ENCODE results near the gene SCO2. TPM values are rescaled to one million over a fixed set of nuclear protein-coding genes. Genes with fewer than 3 reads are reported as not detected.

Gene SCO2
- total RNA-seq, 3 donors from 2014 or later: 1.9 to 6.6 (median 4.3) TPM

- Histone ChIP-seq H3K27me3 (no peaks in the 10 kb centered on the region), H3K4me1 (no peaks in the 10 kb centered on the region), H3K9me3 (no peaks in the 10 kb centered on the region), H3K27ac (peak overlapping the region; percentile 17 to 59), H3K4me3 (no peak overlapping the region), H3K36me3 (peaks cover 11% of the 10 kb centered on the region)
- intact Hi-C loops (cut with DNase I; ENCODE audit: low total_unique reads): no loop called here
- DNase-seq (ENCODE audit: low spot score in 2 of 2): no peak
- TF ChIP-seq POLR2A (IDR thresholded peaks at IDR 0.05): no peak
- TF ChIP-seq CTCF (IDR thresholded peaks at IDR 0.05): no peak
These were observed 42.4 kb upstream of the SCO2 start for GRCh38 chr22:50567721-50568252.

- Histone ChIP-seq H3K9me3 (no peaks in the 10 kb centered on the region), H3K4me3 (no peak overlapping the region), H3K27me3 (no peaks in the 10 kb centered on the region), H3K27ac (peak overlapping the region; percentile 86 to 89), H3K36me3 (no peaks in the 10 kb centered on the region), H3K4me1 (no peaks in the 10 kb centered on the region)
- DNase-seq (ENCODE audit: low spot score in 2 of 2): no peak
- intact Hi-C loops (cut with DNase I; ENCODE audit: low total_unique reads): no loop called here
- TF ChIP-seq POLR2AphosphoS5 (IDR thresholded peaks at IDR 0.05): no peak
- no peak for TF ChIP-seq CTCF (IDR thresholded peaks at IDR 0.05)
- TF ChIP-seq POLR2A (IDR thresholded peaks at IDR 0.05): no peak
These were observed 38.9 kb upstream of the SCO2 start for GRCh38 chr22:50564289-50564688.

GRCh38 chr22:50563413-50564160 lies 38.2 kb upstream of the SCO2 start:
- intact Hi-C loops (cut with DNase I; ENCODE audit: low total_unique reads): no loop called here
- Histone ChIP-seq H3K9me3 (no peaks in the 10 kb centered on the region), H3K27me3 (no peaks in the 10 kb centered on the region), H3K4me3 (peak overlapping the region; percentile 53 to 66 (median 60)), H3K27ac (peak overlapping the region; percentile 86 to 89), H3K36me3 (no peaks in the 10 kb centered on the region), H3K4me1 (no peaks in the 10 kb centered on the region)
- TF ChIP-seq POLR2AphosphoS5 (IDR thresholded peaks at IDR 0.05): no peak
- no peak for TF ChIP-seq POLR2A (IDR thresholded peaks at IDR 0.05)
- TF ChIP-seq CTCF (IDR thresholded peaks at IDR 0.05): no peak
- no peak for DNase-seq (ENCODE audit: low spot score in 2 of 2)

GRCh38 chr22:50562523-50563412 lies 37.4 kb upstream of the SCO2 start, which contains the start of gene SYCE3:
TSS of gene SYCE3 (minus strand) at chr22:50562919. CDS start at chr22:50556405, 6,514 bp downstream.
- Histone ChIP-seq H3K4me3 (peak within 1 kb of the TSS; percentile 53 to 66 (median 60)), H3K27me3 (no peaks in the 10 kb centered on the region), H3K4me1 (no peaks in the 10 kb centered on the region), H3K9me3 (no peaks in the 10 kb centered on the region), H3K36me3 (no peaks in the 10 kb centered on the region), H3K27ac (peak within 1 kb of the TSS; percentile 86 to 89)
- intact Hi-C loops (cut with DNase I; ENCODE audit: low total_unique reads): no loop called here
- TF ChIP-seq POLR2A (IDR thresholded peaks at IDR 0.05) (peak; percentile 75), CTCF (IDR thresholded peaks at IDR 0.05) (peak; percentile 95 to 98 (median 97)), POLR2AphosphoS5 (IDR thresholded peaks at IDR 0.05) (peak; percentile 43 to 88 (median 83))
- DNase-seq (ENCODE audit: low spot score in 2 of 2): peak; percentile 97 to 99

All from breast epithelium (tissue), 4 donors.